Measurements from ENCODE around the gene ZNF628.

The ZNF628 gene

DNA sequence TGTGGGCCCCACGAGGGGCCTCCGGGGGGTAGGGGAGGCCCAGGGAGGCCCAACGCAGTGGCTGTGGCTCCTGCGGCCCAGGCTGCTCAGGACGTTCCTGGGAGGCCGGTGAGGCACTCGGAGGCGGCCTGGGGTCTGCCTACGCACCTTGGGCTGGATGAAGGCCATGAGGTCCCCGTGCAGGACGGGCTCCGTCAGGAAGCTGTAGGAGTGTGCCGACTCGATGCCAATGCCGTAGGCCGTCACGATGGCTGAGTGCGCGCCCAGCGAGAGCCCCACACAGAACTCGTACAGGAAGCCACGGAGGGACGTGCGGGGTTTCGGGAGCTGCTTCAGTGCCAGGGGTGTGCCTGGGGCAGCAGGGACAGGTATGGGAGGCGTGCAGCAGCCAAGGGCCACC, 54.6 kb downstream of the ZNF628 start:
- no peak for DNase-seq (ENCODE audit: extremely low spot score)

More for the DNA sequence above, 54.6 kb downstream of the ZNF628 start:
- TF ChIP-seq, protein P1, sequence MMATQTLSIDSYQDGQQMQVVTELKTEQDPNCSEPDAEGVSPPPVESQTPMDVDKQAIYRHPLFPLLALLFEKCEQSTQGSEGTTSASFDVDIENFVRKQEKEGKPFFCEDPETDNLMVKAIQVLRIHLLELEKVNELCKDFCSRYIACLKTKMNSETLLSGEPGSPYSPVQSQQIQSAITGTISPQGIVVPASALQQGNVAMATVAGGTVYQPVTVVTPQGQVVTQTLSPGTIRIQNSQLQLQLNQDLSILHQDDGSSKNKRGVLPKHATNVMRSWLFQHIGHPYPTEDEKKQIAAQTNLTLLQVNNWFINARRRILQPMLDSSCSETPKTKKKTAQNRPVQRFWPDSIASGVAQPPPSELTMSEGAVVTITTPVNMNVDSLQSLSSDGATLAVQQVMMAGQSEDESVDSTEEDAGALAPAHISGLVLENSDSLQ (IDR thresholded peaks at IDR 0.05): no peak
- TF ChIP-seq ARNT (IDR thresholded peaks at IDR 0.05): no peak
- TF ChIP-seq HDGF (IDR thresholded peaks at IDR 0.05; ENCODE audit: borderline replicate concordance): no peak
- TF ChIP-seq FOXA1 (IDR thresholded peaks at IDR 0.05): no peak
- no peak for TF ChIP-seq FOXM1 (IDR thresholded peaks at IDR 0.05; ENCODE audit: borderline replicate concordance)
- TF ChIP-seq L3MBTL2 (conservative IDR thresholded peaks at IDR 0.05): no peak
- no peak for TF ChIP-seq ZNF384 (IDR thresholded peaks at IDR 0.05)
- no peak for TF ChIP-seq SUZ12 (IDR thresholded peaks at IDR 0.05)
- no peak for TF ChIP-seq SP1 (IDR thresholded peaks at IDR 0.05)
- no peak for TF ChIP-seq FOXK2 (IDR thresholded peaks at IDR 0.05)
- TF ChIP-seq BHLHE40 (IDR thresholded peaks at IDR 0.05; ENCODE audit: borderline replicate concordance): no peak
- POLR2A ChIA-PET: no interaction called here
- CTCF ChIA-PET: no interaction called here

Data from HEK293T (cell line).